Spleen (tissue), 11 donors: ENCODE results near the gene IZUMO4. TPM values are rescaled to one million over a fixed set of nuclear protein-coding genes. Genes with fewer than 3 reads are reported as not detected.

Source experiments
- DNase-seq: peaks from one replicate; pipeline ENCODE4 v3.0.0-alpha.2; 2020
- H3K27ac ChIP-seq, 8 donors: fragments of 200-600 bp; sonication (generic) in 7 of 8; 1 replicate in 4 of 8; 2 replicates in 4 of 8; pipeline versions ENCODE4 v1.5.0 to v1.8.0; 2016 to 2021; ENCODE audit warnings: inconsistent platforms in 4 of 8, mild to moderate bottlenecking in 4 of 8, moderate library complexity in 1 of 8
- H3K27me3 ChIP-seq, 7 donors: fragments of 200-600 bp; sonication (generic) in 6 of 7; replicated peaks in 1 of 7; 1 replicate in 4 of 7; 2 replicates in 3 of 7; pipeline versions ENCODE4 v1.5.0 to v1.8.0; 2016 to 2021; ENCODE audit warnings: inconsistent platforms in 3 of 7, mild to moderate bottlenecking in 1 of 7
- H3K36me3 ChIP-seq, 6 donors: fragments of 200-600 bp; sonication (generic) in 5 of 6; 1 replicate in 4 of 6; 2 replicates in 2 of 6; pipeline versions ENCODE4 v1.5.0 to v1.8.0; 2016 to 2021; ENCODE audit warnings: inconsistent platforms in 2 of 6
- H3K4me1 ChIP-seq, 6 donors: fragments of 200-600 bp; sonication (generic) in 5 of 6; 1 replicate in 3 of 6; 2 replicates in 3 of 6; pipeline versions ENCODE4 v1.5.0 to v1.8.0; 2016 to 2021; ENCODE audit warnings: inconsistent platforms in 3 of 6
- H3K4me3 ChIP-seq, 8 donors: fragments of 200-600 bp; sonication (generic) in 7 of 8; 1 replicate in 4 of 8; 2 replicates in 4 of 8; pipeline versions ENCODE4 v1.5.0 to v1.8.0; 2016 to 2021; ENCODE audit warnings: inconsistent platforms in 4 of 8, mild to moderate bottlenecking in 4 of 8, moderate library complexity in 2 of 8
- H3K9me3 ChIP-seq, 8 donors: fragments of 200-600 bp; sonication (generic) in 7 of 8; 1 replicate in 4 of 8; 2 replicates in 4 of 8; pipeline versions ENCODE4 v1.5.0 to v1.8.0; 2016 to 2021; ENCODE audit warnings: inconsistent platforms in 4 of 8
- CTCF ChIP-seq, 11 experiments: fragments of 200-600 bp in 7 of 11; fragments of 450-650 bp in 4 of 11; sonication (generic) in 4 of 11; IDR thresholded peaks in 8 of 11; conservative IDR thresholded peaks in 3 of 11; 1 replicate in 7 of 11; 2 replicates in 4 of 11; pipeline versions ENCODE4 v1.4.0 to v1.8.0; 2016 to 2021; ENCODE audit warnings: antibody characterized with exemption in 11 of 11, inconsistent platforms in 4 of 11, mild to moderate bottlenecking in 1 of 11
- POLR2A ChIP-seq, 3 donors: fragments of 450-650 bp; IDR thresholded peaks; one replicate each; pipeline ENCODE4 v1.5.1; 2017; ENCODE audit warnings: antibody characterized with exemption in 3 of 3, mild to moderate bottlenecking in 1 of 3
- POLR2AphosphoS5 ChIP-seq, 3 donors: sonication (generic); formaldehyde crosslinking; IDR thresholded peaks; one replicate each; pipeline ENCODE4 v1.5.1; 2017; ENCODE audit warnings: antibody characterized with exemption in 3 of 3
- WGBS, 5 donors: extraction: QIAGEN DNeasy Blood & Tissue Kit in 3 of 5; methylation state at CpG; one replicate each; pipeline versions ENCODE4 v1.1.5 to v1.1.7; 2013 to 2018; 5-methylcytosine and 5-hydroxymethylcytosine counted together
- intact Hi-C: fragments of 100-400 bp; cut with DNase I; formaldehyde crosslinking; loops from one replicate; pipeline ENCODE4 v1.15.0; 2023; ENCODE audit warnings: low total_unique reads
- polyA plus RNA-seq, 3 donors: library from polyadenylated mRNA; stranded (reverse); fragments of 200-250 nt; gene quantifications; one replicate each; pipeline ENCODE4 v1.2.1, GENCODE V29; 2013
- total RNA-seq, 7 donors: library from RNA; depleted of rRNA in 3 of 7; stranded (reverse); fragments of >200 nt in 3 of 7; fragmentation: NEBNext Ultra II Directional in 4 of 7; extraction: Animal tissue kit (Norgen Biotek cat#: 25700) in 4 of 7; gene quantifications; one replicate each; pipeline versions ENCODE4 v1.1.0 to v1.2.1, GENCODE V29; 2016 to 2021
- donor health status: healthy with polysubstance abuse.
- donor health status: DM: no; HTN: no; CAD: no; lungs with moderate emphysema.
- donor health status: DM: no; HTN: no; CAD: no.
- donor health status: Bipolar disorder and iron deficiency.
- donor health status: healthy.
- donor health status: DM: no; HTN: no; CAD: no.
- donor health status: DM: yes; HTN: yes; CAD: no.

IZUMO4 gene
- total and polyA plus RNA-seq, 10 donors: 1.9 to 25.9 (median 5.7) TPM

GRCh38 chr19:2132191-2132590 lies 35.5 kb downstream of the IZUMO4 start:
- Histone ChIP-seq H3K4me1 (no peaks in the 10 kb centered on the region), H3K27ac (no peak overlapping the region), H3K9me3 (no peaks in the 10 kb centered on the region), H3K27me3 (no peaks in the 10 kb centered on the region), H3K36me3 (peaks cover 3 to 97% (median 80%) of the 10 kb centered on the region in 6 donors), H3K4me3 (no peak overlapping the region)
- intact Hi-C loops: no loop called here
- DNase-seq: no peak
- TF ChIP-seq POLR2A (IDR thresholded peaks at IDR 0.05) (no peak), POLR2AphosphoS5 (IDR thresholded peaks at IDR 0.05) (peak in 1 of 3 donors; percentile 19)
- WGBS, 5 donors: 94 to 98% (median 96%) methylated on average over 14 of the region's 14 CpGs

GRCh38 chr19:2132731-2133490 lies 36.2 kb downstream of the IZUMO4 start:
- no peak overlapping the region for H3K27ac ChIP-seq
- intact Hi-C loops: no loop called here
- H3K4me3 ChIP-seq: no peak overlapping the region
- TF ChIP-seq CTCF (IDR thresholded peaks at IDR 0.05 in 8 of 11, conservative IDR thresholded peaks at IDR 0.05 in 3 of 11) (no peak), POLR2AphosphoS5 (IDR thresholded peaks at IDR 0.05) (peak in 1 of 3 donors; percentile 18)
- H3K36me3 ChIP-seq: peaks cover 3 to 97% (median 80%) of the 10 kb centered on the region in 6 donors
- H3K9me3 ChIP-seq: no peaks in the 10 kb centered on the region
- 85 to 94% (median 90%) methylated on average over 14 to 19 of the region's 19 CpGs for WGBS, 5 donors
- H3K4me1 ChIP-seq: no peaks in the 10 kb centered on the region
- DNase-seq: no peak
- no peaks in the 10 kb centered on the region for H3K27me3 ChIP-seq

- TF ChIP-seq POLR2AphosphoS5 (IDR thresholded peaks at IDR 0.05) (peak in 1 of 3 donors; percentile 13), POLR2A (IDR thresholded peaks at IDR 0.05) (no peak)
- WGBS, 5 donors: 91 to 94% (median 92%) methylated on average over 41 to 50 of the region's 50 CpGs
- H3K4me1 ChIP-seq: peaks cover 0 to 14% (median 0%) of the 10 kb centered on the region in 6 donors
- intact Hi-C loops: no loop called here
- DNase-seq: no peak
- no peak overlapping the region for H3K4me3 ChIP-seq
- H3K27me3 ChIP-seq: no peaks in the 10 kb centered on the region
- no peak overlapping the region for H3K27ac ChIP-seq
- no peaks in the 10 kb centered on the region for H3K9me3 ChIP-seq
- H3K36me3 ChIP-seq: peaks cover 3 to 100% (median 74%) of the 10 kb centered on the region in 6 donors
These were observed 39.0 kb downstream of the IZUMO4 start for GRCh38 chr19:2135474-2136402.

GRCh38 chr19:2136796-2137195 lies 40.1 kb downstream of the IZUMO4 start:
- intact Hi-C loops: no loop called here
- TF ChIP-seq CTCF (IDR thresholded peaks at IDR 0.05 in 8 of 11, conservative IDR thresholded peaks at IDR 0.05 in 3 of 11) (no peak), POLR2A (IDR thresholded peaks at IDR 0.05) (no peak), POLR2AphosphoS5 (IDR thresholded peaks at IDR 0.05) (peak in 1 of 3 donors; percentile 38)
- Histone ChIP-seq H3K4me3 (no peak overlapping the region), H3K27me3 (no peaks in the 10 kb centered on the region), H3K27ac (no peak overlapping the region), H3K4me1 (peaks cover 0 to 22% (median 0%) of the 10 kb centered on the region in 6 donors), H3K9me3 (no peaks in the 10 kb centered on the region), H3K36me3 (peaks cover 3 to 91% (median 67%) of the 10 kb centered on the region in 6 donors)
- no peak for DNase-seq
- WGBS, 5 donors: 93 to 98% (median 95%) methylated on average over 19 to 23 of the region's 23 CpGs
